ENCODE results near the gene CDK18.

Gene CDK18

DNA sequence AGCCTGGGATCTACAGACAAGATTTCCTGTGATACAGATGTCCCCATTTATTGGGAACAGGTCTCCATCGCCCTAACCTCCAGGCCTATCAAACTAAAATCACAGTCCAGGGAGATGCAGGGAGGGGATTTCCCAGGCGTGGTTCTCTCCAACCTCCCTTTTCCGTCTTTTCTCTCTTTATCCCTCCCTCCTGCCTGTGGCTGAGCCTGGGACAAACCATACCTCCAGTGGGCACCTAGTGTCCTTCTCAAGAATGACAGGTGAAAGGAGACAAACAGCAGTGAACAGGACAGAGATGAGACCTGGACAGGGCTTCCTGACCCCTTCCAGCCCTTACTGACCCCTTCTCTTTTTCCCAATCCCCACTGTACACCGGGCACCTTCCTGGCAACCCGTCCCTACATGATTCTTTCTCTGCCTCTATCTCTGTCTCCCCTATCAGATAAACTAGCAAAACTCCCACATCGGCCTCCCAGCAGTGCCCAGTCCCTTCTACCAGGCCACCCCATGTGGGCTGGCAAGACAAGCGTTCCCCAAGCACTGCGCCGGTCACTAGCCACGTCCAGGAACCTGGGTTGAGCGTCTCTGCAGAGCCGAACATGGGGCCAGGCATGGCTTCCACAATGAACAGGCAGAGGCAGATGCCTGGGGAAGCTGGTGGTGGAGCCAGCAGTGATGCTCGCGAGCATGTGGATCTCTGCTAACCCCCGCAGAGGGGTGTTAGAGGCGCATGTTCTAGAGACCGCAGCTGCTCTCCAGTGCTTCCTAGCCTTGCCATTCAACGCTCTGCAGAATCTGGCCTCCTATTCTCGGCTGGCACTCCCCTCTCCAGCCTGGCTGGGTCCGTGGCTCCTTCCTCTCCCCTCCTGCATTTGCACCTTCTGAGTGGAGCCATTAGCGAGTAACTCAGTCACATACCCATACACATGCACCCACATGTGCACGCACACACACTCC, 72.6 kb downstream of the CDK18 start:
- no peak for DNase-seq
- TF ChIP-seq, protein P1, sequence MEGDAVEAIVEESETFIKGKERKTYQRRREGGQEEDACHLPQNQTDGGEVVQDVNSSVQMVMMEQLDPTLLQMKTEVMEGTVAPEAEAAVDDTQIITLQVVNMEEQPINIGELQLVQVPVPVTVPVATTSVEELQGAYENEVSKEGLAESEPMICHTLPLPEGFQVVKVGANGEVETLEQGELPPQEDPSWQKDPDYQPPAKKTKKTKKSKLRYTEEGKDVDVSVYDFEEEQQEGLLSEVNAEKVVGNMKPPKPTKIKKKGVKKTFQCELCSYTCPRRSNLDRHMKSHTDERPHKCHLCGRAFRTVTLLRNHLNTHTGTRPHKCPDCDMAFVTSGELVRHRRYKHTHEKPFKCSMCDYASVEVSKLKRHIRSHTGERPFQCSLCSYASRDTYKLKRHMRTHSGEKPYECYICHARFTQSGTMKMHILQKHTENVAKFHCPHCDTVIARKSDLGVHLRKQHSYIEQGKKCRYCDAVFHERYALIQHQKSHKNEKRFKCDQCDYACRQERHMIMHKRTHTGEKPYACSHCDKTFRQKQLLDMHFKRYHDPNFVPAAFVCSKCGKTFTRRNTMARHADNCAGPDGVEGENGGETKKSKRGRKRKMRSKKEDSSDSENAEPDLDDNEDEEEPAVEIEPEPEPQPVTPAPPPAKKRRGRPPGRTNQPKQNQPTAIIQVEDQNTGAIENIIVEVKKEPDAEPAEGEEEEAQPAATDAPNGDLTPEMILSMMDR (IDR thresholded peaks at IDR 0.05; ENCODE audit: low read depth, low read length), result no peak
- Histone ChIP-seq H3K9me3 (no peaks in the 10 kb centered on the region), H3K4me3 (ENCODE audit: low read depth, low read length) (no peak overlapping the region), H3K36me3 (no peaks in the 10 kb centered on the region), H3K27me3 (peaks cover 5% of the 10 kb centered on the region), H3K4me1 (no peaks in the 10 kb centered on the region)

DNA sequence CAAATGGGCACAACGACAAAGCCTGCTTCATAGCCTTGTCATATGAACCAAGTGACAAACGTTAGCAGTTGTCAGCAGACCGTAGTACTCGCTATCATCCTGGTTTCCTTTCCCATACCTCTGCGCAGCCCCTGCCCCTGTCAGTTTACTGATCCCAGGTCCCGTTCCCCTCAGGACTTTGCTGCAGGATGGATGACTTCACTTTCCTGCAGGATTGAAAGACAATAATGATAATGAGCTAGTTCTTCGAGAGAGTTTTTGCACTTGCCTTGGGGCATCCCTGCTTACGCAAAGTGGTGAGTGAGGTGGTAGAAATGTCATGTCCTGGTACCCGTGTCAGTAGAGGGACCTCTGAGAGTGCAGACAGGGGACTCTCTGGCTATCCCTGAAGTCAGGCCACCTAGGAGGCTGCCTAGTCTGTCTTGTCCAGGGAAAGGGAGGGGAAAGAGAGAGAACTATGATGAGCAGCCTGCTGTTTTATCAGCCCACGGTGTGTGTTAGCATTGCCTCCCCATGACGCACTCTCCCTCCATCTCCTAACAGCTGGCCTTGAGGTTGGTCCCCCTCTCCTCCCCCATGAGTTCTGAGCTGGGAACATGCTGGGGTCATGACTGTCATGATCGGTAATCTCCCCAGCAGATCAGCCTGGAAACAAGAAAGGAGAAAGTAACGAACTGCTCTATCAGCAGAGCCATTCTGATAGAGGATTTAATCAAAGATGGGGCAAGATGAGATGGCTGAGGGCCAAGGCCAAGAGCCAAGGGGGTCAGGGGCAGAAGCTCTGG, 73.6 kb downstream of the CDK18 start:
- DNase-seq, result no peak
- H3K4me3 ChIP-seq (ENCODE audit: low read depth, low read length), result no peak overlapping the region
- H3K27me3 ChIP-seq, result no peaks in the 10 kb centered on the region; the same call in none of the 2 replicates
- H3K36me3 ChIP-seq, result no peaks in the 10 kb centered on the region
- no peaks in the 10 kb centered on the region for H3K9me3 ChIP-seq
- TF ChIP-seq, protein P1 (IDR thresholded peaks at IDR 0.05; ENCODE audit: low read depth, low read length), result no peak
- H3K4me1 ChIP-seq, result no peaks in the 10 kb centered on the region

DNA sequence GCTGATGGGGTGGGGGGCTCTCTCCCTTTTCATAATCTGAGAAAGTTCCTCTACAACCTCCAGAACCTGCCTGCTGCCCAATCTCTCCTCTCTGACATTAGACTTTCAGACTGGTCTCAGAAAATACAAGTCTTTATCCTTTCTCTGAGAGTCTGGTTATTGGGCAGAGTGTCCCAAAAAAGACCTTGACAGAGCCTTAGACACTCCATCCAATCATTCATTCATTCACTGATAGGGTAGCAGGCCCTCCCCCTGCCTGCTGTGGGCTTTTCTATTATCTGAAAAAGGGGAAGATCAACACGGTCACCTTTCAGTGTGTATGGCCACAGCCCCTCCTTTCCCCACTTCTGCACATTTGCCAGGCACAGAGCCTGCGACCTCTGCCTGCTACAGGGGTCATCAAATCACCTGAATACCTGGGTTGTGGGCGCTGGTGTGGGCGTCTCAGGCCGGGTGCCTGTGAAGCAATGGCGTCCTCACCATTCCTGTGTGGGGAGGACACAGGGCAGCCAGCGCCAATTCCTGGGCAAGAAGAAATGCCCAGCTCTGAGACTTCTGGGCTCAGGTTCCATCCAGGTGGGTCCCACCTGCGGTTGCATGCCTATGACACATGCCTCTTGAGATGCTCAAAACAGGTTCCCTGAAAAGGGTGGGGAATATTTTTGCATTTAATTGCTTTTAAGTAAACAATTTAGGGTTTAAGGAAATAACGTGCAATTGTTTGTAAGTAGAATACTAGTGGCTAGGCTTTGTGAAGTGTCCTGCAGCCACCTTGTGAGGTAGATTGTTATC, 74.5 kb downstream of the CDK18 start:
- Histone ChIP-seq H3K4me1 (no peaks in the 10 kb centered on the region), H3K4me3 (ENCODE audit: low read depth, low read length) (no peak overlapping the region), H3K27me3 (no peaks in the 10 kb centered on the region; the same call in none of the 2 replicates), H3K9me3 (no peaks in the 10 kb centered on the region), H3K36me3 (no peaks in the 10 kb centered on the region)
- TF ChIP-seq, protein P1 (IDR thresholded peaks at IDR 0.05; ENCODE audit: low read depth, low read length), result no peak
- DNase-seq, result no peak

DNA sequence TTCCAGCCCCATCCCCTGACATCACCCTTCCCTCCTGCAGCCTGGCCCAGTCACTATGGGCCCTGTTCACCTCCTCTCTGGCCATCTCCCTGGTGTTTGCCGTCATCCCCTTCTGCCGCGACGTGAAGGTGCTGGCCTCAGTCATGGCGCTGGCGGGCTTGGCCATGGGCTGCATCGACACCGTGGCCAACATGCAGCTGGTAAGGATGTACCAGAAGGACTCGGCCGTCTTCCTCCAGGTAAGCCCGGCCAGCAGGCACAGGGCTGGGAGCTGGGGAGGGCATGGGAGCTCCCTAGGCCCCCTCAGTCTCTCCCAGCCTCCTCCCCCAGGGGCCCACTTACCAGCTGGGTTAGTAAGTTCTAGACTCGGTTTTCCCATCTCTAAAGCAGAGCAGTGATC, 75.2 kb downstream of the CDK18 start:
- no peaks in the 10 kb centered on the region for H3K4me1 ChIP-seq
- TF ChIP-seq, protein P1 (IDR thresholded peaks at IDR 0.05; ENCODE audit: low read depth, low read length), result no peak
- H3K9me3 ChIP-seq, result no peaks in the 10 kb centered on the region
- DNase-seq, result no peak
- no peak overlapping the region for H3K4me3 ChIP-seq (ENCODE audit: low read depth, low read length)
- no peaks in the 10 kb centered on the region for H3K36me3 ChIP-seq
- H3K27me3 ChIP-seq, result no peaks in the 10 kb centered on the region; the same call in none of the 2 replicates

DNA sequence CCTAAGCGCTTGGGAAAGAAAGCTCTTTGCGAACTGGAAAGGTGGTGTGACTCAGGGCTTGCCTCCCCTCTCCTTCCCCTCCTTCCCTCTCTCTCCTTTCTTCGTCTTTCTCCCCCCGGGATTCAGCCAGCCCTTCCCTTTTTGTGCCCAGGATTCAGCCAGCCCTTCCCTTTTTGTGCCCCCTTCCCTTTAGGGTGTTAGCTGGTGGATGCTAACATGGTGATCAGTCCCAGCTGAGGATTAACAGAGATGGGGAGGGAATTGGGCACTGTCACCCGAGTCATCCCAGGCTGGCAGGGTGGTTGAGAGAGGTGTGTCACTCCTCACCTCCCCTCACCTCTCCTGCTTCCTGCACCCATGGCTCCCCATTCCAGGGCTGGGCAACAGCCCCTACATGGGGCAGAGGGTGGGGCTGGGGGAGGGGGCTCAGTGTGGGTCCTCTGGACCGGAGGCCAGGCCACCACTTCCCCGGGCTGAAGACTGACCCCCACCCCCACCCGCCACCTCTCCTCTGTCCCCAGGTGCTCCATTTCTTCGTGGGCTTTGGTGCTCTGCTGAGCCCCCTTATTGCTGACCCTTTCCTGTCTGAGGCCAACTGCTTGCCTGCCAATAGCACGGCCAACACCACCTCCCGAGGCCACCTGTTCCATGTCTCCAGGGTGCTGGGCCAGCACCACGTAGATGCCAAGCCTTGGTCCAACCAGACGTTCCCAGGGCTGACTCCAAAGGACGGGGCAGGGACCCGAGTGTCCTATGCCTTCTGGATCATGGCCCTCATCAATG, 75.9 kb downstream of the CDK18 start:
- TF ChIP-seq, protein P1 (IDR thresholded peaks at IDR 0.05; ENCODE audit: low read depth, low read length), result no peak
- no peaks in the 10 kb centered on the region for H3K36me3 ChIP-seq
- no peak for DNase-seq
- H3K9me3 ChIP-seq, result no peaks in the 10 kb centered on the region
- no peaks in the 10 kb centered on the region for H3K4me1 ChIP-seq
- no peak overlapping the region for H3K4me3 ChIP-seq (ENCODE audit: low read depth, low read length)
- H3K27me3 ChIP-seq, result no peaks in the 10 kb centered on the region; the same call in 1 of the 2 replicates

All from BE2C (cell line).